HG03066 (cell line): ENCODE data around the gene FRMD6.
"Not testable (repeated sequence)": the region's sequence is repeated elsewhere in the genome, so short reads cannot be mapped to it uniquely, and the experiment has no call there.

Source experiments
- ATAC-seq: cut with Tn5 transposase; IDR thresholded peaks from one replicate; pipeline ENCODE4 v1.9.1; 2021; ENCODE audit warnings: low read depth; ENCODE audit not compliant: unreplicated experiment

FRMD6 gene

DNA sequence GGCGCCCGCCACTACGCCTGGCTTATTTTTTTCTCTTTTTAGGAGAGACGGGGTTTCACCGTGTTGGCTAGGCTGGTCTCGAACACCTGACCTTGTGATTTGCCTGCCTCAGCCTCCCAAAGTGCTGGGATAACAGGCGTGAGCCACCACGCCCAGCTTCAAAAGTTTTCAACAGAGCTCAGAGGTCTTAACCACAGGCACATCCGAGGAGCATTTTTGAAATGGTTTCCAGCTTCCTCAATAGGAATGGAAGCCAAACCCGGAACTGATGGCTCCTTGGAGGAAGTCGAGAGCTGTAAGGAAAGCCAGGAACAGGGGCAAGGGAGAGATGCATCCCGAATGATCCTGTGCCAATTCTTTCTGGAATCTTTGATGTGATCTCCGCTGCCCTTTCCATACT is 114.0 kb downstream of the FRMD6 start:
- not testable (repeated sequence) for ATAC-seq

DNA sequence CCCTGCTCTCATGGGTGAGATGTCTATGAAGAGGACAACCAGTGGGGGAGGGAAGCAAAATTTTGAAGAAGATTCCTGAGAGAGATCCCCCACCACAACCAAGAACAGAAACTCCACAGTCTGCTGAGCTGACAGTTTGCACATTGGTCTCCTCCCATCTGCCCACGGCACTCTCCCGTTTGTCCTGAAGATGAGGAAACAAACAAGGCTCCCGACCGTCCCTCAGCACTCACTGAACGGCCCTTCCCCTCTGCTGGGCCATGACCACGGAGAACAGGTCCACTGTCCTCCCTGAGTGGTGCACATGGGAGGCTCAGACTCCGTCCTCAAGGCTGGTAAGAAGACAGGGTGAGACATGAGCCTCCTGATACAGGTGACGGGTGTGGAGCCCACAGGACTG is 114.9 kb downstream of the FRMD6 start:
- ATAC-seq: not testable (repeated sequence)

DNA sequence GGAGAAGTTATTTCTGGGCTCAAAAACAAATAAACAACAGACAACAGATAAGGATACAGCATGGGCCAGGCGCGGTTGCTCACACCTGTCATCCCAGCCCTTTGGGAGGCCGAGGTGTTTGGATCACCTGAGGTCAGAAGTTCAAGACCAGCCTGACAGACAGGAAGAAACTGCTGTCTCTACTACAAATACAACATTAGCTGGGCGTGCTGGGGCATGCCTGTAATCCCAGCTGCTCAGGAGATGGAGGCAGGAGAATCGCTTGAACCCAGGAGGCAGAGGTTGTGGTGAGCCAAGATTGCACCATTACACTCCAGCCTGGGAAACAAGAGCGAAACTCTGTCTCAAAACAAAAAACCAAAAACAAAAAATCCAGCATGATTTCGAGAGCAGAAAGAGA is 117.6 kb downstream of the FRMD6 start:
- not testable (repeated sequence) for ATAC-seq

DNA sequence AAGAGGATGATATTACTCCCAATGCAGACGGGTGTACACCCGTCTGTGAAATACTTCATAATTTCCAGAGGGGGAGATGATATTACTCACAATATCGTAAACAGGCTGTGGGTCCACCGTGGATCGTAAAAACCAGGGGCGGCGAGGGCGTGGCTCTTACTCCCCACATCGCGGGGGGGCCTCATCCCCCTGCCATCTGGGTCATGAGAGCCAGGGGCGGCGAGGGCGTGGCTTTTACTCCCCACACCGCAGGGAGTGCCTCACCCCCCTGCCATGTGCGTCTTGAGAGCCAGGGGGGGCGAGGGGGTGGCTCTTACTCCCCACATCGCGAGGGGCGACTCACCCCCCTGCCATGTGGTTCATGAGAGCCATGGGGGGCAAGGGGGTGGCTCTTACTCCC is 122.5 kb downstream of the FRMD6 start:
- ATAC-seq: no peak

GRCh38 chr14:51776102-51776894 is 124.6 kb downstream of the FRMD6 start:
- no peak for ATAC-seq

DNA sequence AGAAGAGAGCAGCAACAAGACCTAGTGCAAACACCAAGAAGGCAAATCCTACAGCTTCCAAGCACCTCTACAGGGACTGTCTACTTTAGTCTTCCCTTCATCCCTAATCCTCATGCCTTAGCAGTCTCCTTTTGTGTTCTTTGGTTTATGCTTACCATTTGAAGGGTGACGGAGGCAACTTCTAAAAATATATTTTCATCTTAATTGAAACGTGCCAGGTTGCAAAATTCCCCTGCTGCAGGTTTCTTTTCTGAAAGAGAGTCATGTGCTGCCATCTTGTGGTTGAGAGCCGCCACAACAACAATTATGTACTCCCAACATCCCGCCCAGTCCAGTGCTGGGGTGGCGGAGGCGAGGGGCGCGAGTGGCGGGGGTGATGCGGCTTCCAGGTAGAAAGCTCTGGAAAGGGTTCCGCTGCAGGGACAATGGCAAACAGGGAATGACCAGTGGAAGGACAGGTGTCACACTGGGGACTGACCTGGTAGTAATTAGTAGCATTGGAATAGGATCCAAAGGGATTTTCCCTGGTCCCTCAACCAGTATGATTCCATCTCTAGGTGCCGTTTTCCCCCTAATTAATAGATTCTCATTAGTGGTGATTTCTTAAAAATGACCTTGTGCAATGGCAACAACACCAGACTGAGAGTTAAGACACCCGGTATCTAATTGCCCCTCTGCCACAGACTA is 128.4 kb downstream of the FRMD6 start:
- ATAC-seq: no peak
